ENCODE measurements around the gene ARL6IP1. TPM values are rescaled to one million over a fixed set of nuclear protein-coding genes. Genes with fewer than 3 reads are reported as not detected.

Gene ARL6IP1
- total RNA-seq, result 106 and 137 TPM in 2 replicates

GRCh38 chr16:18801145-18801972 lies at the start of gene ARL6IP1:
Gene ARL6IP1, minus strand, starts transcription at chr16:18801549. Its CDS starts 83 bp downstream, at chr16:18801466.

GRCh38 chr16:18789850-18790706 lies 11.3 kb downstream of the ARL6IP1 start, which contains the start of gene RPS15A:
Gene RPS15A, minus strand, starts transcription at chr16:18790334. Its CDS starts 1,221 bp downstream, at chr16:18789113.

Other genes with a start within 250 kb of the ARL6IP1 start
- 192 and 204 TPM in 2 replicates for gene NOMO2, start 239.5 kb downstream of the ARL6IP1 start, total RNA-seq
- gene RPS15A, start 11.2 kb downstream of the ARL6IP1 start, total RNA-seq, result 1,960 and 2,370 TPM in 2 replicates
- 38.0 and 45.3 TPM in 2 replicates for gene SMG1, start 124.9 kb upstream of the ARL6IP1 start, total RNA-seq
- gene TMC7, start 182.4 kb upstream of the ARL6IP1 start, total RNA-seq, result 0.28 TPM in 2 replicates

Data from smooth muscle cell of bladder (primary cell).